ENCODE results near the gene ZNF473.
"Not testable (repeated sequence)": the region's sequence is repeated elsewhere in the genome, so short reads cannot be mapped to it uniquely, and the experiment has no call there.

The ZNF473 gene

GRCh38 chr19:50051228-50051895 lies 25.6 kb downstream of the ZNF473 start:
- DNase-seq = not testable (repeated sequence)

- DNase-seq = no peak
These were observed 26.2 kb downstream of the ZNF473 start for GRCh38 chr19:50051964-50052363.

- no peak for DNase-seq
These were observed 27.3 kb downstream of the ZNF473 start for GRCh38 chr19:50053119-50053518.

- no peak for DNase-seq
These were observed 32.6 kb downstream of the ZNF473 start for GRCh38 chr19:50058425-50058824.

GRCh38 chr19:50059045-50059444 lies 33.2 kb downstream of the ZNF473 start:
- DNase-seq = no peak

- no peak for DNase-seq
These were observed 34.3 kb downstream of the ZNF473 start for GRCh38 chr19:50060107-50060506.

GRCh38 chr19:50061650-50062049 lies 35.8 kb downstream of the ZNF473 start:
- DNase-seq = no peak

- DNase-seq = no peak
These were observed 40.1 kb downstream of the ZNF473 start for GRCh38 chr19:50065938-50066337.

- no peak for DNase-seq
These were observed 41.8 kb downstream of the ZNF473 start for GRCh38 chr19:50067575-50067974.

GRCh38 chr19:50068382-50068781 lies 42.6 kb downstream of the ZNF473 start:
- not testable (repeated sequence) for DNase-seq

- not testable (repeated sequence) for DNase-seq
These were observed 49.3 kb downstream of the ZNF473 start for GRCh38 chr19:50075076-50075475.

GRCh38 chr19:50075644-50076372 lies 50.0 kb downstream of the ZNF473 start:
- not testable (repeated sequence) for DNase-seq

- DNase-seq = not testable (repeated sequence)
These were observed 51.0 kb downstream of the ZNF473 start for GRCh38 chr19:50076581-50077355.

GRCh38 chr19:50079014-50079413 lies 53.2 kb downstream of the ZNF473 start:
- DNase-seq = not testable (repeated sequence)

- not testable (repeated sequence) for DNase-seq
These were observed 58.6 kb downstream of the ZNF473 start for GRCh38 chr19:50084440-50084839.

- DNase-seq = not testable (repeated sequence)
These were observed 61.3 kb downstream of the ZNF473 start for GRCh38 chr19:50087153-50087552.

GRCh38 chr19:50090706-50091105 lies 64.9 kb downstream of the ZNF473 start:
- not testable (repeated sequence) for DNase-seq

- not testable (repeated sequence) for DNase-seq
These were observed 66.0 kb downstream of the ZNF473 start for GRCh38 chr19:50091786-50092185.

GRCh38 chr19:50092597-50092996 lies 66.8 kb downstream of the ZNF473 start:
- DNase-seq = not testable (repeated sequence)

GRCh38 chr19:50097884-50098283 lies 72.1 kb downstream of the ZNF473 start:
- not testable (repeated sequence) for DNase-seq

GRCh38 chr19:50098892-50099291 lies 73.1 kb downstream of the ZNF473 start:
- DNase-seq = not testable (repeated sequence)

- not testable (repeated sequence) for DNase-seq
These were observed 73.9 kb downstream of the ZNF473 start for GRCh38 chr19:50099696-50100095.

GRCh38 chr19:50100946-50101345 lies 75.1 kb downstream of the ZNF473 start:
- DNase-seq = not testable (repeated sequence)
